ENCODE results near the gene RNF126.
"Not testable (repeated sequence)": the region's sequence is repeated elsewhere in the genome, so short reads cannot be mapped to it uniquely, and the experiment has no call there.

RNF126 gene

DNA sequence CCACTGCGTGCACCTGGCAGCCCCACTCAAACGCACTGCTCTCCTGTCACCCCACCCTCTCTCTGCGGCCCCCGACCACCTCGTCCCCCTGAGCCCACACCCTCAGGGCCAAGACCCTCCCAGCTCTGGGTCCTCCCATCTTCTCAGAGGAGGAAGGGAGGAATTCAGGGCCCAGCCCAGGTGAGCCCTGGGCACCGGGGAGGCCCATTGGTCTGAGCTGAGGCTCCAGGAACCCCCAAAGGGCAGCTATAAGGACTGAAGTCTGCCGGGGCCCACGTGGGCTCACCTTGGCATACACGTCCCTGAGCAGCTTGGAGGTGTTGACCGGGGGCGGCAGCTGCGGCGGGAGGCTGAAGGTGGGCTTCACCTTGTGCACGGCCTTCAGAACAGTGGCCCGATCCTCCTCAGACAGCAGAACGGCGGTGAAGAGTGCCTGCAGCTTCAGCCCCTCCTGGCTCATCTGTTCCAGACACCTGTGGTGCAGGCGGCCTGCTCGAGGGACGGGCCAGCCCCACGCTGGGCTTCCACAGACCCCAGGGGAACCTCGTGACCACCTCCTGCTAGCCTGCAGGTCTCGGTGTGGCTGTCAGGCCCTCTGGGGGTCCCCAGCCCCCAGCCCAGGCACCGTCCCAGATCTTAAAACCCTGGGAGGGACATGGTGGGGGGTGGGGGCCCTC lies 38.4 kb downstream of the RNF126 start:
- no peak for DNase-seq

DNA sequence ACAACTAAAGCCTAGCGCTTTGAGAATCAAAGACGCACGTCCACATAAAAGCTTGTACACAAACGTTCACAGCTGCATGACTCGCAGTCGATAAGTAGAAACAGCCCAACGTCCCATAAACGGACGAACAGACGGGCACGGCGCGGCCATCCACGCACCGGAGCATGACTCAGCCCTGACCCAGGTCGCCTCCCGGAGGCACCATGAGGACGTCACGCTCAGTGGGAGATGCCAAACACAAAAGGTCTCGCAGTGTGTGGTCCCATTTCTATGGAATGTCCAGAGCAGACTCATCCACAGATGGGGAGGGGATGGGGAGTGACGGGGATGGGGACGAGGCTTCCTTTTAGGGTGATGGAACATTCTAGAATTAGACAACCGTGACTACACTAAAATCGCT lies 39.0 kb downstream of the RNF126 start:
- DNase-seq: no peak

DNA sequence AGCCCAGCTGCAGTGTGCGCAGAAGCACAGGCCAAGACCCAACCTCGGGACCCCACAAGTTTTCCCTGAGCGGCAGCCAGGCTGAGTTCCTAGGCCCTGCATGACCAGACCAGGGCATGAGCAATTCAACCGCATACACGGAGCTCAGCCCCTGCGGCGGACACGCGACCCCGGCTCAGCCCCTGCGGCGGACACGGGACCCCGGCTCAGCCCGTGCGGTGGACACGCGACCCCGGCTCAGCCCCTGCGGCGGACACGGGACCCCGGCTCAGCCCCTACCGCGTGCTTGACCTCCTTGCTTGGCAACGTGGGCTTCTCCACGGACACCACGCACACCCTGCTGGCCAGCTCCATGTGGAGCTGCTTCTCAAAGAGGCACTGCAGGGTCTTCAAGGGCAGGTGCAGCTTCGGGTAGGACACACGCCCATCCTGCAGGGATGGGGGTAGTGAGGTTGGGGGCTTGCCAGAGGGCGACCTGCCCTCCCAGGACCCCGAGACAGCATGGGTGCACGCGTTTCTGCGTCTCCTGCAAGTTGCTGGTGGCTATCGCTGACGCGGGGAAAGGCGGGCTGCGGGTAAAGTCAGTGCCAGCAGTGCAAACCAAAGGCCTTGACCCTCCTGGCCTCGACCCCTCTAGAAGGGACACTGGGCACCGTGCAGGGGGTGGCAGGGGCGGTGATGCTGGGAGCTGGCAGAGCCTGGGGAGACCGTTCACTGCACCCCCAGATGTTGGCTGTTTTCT lies 39.7 kb downstream of the RNF126 start:
- no peak for DNase-seq

DNA sequence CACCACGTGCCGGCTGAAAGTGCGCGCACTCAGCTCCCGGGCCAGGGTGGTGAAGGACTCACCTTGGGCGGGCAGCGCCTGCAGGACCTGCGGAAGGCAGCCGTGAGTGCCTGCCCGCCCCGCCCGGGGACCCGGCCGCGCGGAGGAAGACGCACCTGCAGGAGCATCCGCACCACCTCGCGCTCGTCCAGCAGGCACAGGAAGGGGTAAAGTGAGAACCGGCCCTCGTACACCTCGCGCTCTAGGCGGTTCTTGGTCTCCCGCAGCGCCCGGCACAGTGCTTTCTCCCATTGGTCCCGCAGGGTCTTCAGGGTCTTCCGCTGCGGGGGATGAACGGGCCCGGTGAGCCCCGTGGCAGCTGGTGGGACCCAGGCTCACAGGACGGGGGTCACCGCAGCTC lies 40.3 kb downstream of the RNF126 start:
- DNase-seq: no peak

DNA sequence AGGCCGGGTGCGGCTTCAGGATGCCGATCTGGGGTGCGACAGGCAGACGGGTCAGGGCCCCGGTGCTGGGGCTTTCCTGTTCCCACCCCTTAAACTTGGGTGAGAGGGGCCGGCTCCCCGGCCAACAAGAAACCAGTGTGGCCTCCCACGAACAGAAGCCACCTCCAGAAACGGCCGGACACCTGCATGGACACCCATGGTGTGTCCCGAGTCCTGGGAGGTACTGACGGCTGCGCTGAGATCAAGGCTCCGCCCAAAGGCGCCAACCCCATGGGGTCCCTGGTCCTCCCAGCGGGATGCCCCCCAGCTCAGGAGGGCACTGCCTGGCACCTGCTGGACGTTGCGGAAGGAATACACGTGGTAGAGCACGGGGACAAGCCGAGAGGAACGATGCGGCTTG lies 41.2 kb downstream of the RNF126 start:
- DNase-seq: no peak

DNA sequence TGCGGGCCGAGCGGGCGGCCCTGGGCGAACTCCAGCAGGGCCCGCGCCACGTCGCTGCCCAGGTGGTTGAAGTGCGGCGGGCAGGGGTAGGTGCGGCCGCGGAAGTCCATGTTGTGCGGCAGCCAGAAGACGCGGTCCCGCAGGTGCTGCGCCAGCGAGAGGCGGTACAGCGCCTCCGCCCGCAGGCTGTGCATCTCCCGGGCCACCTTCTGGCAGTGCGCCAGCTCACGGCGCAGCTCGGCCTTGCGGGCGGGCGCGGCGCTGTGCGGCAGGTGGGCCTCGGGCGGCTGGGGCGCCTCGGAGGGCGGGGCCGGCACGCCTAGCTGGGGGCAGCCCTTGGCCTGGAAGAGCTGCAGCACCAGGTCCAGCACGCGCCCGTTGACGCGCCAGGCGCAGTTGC lies 41.8 kb downstream of the RNF126 start:
- DNase-seq: not testable (repeated sequence)

DNA sequence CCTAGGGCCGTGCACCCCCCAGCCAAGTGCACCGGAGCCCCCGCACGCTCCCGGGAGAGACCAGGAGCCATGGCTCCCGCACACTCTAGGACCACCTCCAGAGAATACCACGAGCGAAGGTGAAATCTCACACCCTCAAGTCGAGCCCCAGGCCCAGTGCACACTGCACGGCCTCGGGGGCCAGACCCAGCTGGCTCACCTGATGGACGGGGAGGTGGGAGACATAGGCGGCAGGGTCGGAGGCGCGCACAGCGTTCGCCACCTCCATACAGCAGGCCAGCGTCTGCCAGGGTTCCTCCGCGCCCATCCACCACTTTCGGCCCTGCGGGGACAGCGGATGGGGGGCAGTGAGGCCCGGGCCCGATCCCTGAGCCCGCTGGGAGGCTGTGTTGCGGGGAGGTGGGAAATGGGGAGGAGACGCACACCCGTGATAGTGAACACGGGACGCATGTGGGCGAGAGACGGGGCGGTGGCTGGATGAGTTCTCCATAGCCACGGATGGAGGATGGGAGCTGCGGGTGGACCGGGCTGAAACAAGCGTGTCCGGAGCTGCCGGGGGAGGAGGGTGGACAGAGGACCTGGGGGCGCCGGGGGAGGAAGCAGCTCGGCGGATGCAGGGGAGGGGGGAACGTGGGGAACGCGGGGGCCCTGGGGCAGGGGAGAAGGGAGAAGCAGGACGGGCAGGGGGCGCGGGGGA lies 42.7 kb downstream of the RNF126 start:
- no peak for DNase-seq

DNA sequence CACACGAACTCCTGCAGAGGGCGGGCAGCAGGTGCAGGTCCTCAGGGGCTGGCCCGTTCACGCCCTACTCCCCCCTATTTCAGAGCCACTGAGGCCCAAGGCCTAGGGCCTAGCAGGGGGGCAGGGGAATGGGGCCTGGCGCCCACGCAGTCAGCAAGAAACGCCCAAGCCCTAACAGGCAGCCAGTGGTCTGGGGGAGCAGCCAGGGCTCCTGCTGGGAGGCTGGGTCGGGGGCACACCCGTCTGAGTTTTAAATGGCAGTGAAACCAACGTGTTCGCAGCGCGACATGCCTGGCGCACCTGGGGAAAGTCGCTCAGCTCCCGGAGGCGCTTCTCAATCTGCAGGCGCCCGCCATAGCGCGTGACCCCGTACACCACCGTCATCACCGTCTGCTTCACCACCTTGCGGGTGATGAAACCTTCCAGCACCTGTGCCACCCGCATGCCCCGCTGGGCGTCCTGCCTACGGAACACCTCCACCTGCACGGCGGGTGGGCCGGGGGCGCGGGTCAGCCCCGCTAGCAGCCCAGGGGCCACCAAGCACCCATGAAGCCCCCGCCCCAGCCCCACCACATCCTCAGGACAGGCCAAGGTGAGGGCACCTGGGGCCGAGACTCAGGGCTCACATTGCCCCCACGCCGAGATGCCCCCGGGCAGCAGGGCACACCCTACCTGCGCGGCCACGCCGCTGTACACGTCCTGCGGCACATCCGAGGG lies 43.6 kb downstream of the RNF126 start:
- no peak for DNase-seq

DNA sequence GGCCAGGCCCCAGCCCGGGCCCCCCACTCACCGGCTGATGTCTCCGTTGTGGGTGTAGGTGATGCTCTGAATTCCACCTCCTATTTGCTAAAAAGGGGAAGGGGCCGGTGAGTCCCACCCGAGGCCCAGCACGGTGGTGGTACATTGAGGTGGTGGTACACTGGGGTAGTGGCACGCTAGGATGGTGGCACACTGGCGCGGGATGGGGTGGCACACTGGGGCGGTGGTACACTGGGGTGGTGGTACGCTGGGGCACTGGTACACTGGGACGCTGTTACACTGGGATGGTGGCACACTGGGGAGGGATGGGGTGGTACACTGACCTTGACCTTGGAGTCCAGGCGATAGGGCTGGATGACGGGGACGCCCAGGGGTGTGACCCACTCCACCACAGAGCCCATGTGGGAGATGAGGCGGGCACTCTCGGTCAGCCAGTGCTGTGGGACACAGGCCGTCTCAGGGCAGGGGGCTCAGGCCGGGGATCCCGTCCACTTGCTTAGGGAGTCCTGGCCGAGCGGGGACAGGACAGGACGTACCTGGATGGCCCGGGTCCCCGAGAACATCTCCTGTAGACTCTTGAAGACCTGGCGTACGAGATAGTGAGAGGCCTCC lies 44.2 kb downstream of the RNF126 start:
- DNase-seq: no peak

DNA sequence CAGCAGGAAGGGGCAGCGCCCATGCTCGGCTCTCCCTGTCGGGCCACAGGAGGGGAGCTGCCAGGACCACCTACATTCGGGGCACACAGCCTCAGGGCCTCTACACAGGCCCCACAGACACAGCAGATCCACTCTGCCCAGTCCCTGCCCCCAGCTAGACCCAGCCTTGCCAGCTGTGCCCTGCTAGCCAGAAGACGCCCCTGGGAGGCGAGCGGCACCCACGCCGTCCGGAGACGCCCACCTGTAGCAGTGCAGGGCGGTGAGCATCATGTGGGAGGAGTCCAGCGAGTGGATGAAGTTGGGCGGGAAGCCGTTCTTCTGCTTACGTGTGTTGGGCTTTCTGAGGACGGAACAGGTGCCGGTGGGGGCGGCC lies 44.8 kb downstream of the RNF126 start:
- DNase-seq: no peak

DNA sequence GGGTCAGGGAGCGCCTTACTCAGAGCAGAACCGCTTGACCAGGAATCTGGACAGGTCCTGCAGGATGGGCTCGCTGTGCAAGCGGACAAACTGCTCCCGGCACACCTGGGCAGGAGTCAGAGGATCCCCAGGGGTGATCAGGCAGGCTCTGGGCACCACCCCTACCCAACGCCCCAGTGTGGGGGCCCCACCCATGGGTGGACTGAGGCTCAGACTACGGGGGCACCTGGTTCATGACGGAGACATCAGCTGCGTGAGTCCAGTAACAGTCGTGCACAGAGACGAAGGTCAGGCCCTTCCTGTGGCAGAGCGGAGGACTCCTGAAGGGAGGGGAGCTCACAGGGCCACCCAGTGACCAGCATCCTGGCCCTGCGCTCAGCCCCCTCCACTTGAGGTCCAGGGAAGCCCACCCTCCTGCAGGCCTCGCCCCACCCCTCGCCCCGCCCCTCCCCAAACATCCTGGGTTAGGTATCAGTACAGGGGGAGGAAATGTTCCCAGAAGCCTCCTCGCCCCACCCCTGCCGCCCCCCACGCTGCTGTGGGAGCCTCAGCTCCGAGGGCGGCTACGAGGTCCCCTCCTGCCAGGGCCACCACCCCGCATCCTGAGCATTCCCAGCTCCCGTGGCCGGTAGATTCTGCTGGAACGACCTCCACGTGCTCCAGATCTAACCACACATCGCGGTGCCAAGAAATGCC lies 45.3 kb downstream of the RNF126 start:
- DNase-seq: no peak

DNA sequence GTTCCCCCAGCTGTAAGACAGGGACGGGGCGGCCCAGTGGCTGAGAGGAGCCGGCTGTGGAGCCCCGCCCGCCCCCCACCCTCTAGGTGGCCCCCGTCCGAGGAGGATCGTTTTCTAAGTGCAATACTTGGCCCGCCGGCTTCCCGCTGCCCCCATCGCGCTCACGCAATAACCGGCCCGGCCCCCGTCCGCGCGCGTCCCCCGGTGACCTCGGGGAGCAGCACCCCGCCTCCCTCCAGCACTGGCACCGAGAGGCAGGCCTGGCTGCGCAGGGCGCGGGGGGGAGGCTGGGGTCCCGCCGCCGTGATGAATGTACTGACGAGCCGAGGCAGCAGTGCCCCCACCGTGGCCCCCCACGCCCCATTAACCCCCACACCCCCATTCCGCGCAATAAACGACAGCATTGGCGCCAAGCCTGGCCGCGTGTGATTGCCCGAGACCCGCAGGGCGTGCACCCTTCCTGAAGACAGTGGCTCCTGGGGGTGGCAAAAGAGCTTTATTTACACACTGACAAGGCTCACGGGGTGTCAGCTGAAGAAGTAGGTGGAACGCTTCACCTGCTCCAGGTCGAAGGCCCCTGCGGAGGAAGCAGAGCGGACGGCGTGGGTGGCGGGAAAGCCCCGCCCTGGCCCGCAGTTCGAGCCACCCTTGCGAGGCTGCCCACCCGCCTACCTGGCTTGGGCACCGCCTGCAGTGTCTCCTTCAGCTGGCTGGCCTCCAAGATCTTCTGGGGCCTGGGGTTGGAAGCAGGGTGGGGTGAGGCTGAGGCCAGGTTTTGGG lies 46.1 kb downstream of the RNF126 start:
- no peak for DNase-seq

DNA sequence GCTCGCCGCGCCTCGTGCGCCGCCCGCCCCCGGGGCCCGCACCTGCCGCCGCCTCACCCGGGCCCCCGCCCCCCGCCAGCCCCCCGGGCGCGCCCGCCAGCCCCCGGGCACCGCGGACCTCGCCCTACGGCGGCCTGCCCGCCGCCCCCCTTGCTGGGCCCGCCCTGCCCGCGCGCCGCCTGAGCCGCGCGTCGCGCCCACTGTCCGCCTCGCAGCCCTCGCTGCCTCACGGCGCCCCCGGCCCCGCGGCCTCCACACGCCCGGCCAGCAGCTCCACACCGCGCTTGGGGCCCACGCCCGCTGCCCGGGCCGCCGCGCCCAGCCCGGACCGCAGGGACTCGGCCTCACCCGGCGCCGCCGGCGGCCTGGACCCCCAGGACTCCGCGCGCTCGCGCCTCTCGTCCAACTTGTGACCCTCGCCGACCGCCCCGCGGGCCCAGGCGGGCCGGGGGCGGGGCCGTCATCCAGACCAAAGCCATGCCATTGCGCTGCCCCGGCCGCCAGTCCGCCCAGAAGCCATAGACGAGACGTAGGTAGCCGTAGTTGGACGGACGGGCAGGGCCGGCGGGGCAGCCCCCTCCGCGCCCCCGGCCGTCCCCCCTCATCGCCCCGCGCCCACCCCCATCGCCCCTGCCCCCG lies 46.8 kb downstream of the RNF126 start:
- no peak for DNase-seq

DNA sequence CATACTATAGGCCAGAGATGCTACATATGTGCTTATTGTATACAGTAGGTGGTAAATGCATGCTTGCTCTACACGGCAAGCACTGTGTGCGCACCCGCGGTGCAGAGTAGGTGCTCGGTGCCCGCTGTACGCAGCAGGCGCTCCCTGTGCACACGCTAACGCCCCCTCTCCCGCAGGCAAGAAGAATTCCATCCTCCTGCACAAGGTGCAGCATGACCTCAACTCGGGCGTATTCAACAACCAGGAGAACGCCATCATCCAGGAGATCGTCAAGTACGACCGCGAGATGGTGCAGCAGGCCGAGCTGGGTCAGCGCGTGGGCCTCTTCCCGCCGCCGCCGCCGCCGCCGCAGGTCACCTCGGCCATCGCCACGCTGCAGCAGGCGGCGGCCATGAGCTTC lies 47.4 kb downstream of the RNF126 start:
- no peak for DNase-seq

DNA sequence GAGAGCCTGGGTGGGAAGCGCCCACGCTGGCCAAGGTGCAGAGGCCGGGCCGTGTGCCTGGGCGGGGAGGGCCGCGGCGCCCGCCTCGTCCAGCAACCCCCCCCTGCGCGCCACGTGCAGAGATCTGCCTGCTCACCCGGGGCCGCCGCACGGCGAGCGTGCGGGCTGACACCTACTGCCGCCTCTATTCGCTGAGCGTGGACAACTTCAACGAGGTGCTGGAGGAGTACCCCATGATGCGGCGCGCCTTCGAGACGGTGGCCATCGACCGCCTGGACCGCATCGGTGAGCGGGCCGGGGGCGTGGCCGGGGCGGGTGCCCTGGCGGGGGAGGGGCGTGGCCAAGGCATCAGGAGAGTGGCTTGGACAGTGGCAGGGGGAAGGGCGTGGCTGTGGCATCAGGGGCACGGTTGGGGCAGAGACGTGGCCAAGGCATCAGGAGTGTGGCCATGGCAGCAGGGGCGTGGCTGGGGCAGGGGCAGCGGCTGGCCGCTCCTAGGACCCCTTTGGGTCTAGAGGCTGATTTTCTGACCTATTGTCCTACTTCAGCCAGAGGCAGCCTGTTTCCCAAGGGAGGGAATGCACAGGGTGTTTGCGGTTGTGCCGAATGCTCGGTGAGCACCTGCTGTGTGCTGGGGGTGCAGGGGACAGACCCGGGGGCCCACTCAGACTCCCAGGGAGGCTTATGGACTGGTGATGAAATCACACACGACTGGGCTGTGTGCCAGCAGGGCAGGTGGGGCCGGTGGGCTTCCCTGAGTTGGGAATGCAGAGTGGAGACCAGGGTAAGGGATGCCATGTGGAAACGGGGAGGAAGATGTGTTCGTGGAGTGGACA lies 49.1 kb downstream of the RNF126 start:
- no peak for DNase-seq

DNA sequence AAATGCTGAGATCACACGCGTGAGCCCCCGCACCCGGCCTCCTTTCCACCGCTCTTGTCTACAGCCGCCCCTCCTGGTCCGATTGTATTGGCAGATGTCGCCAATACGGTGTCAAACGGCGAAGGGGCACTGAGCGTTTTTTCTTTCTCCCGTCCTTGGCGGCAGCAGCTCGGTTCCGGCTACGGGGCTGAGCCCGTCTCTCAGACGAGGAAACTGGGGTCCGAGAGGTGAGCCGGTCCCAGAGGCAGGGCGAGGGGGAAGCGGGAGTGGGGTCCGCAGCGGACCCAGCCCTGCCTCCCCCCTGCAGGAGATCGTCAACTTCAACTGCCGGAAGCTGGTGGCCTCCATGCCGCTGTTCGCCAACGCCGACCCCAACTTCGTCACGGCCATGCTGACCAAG lies 50.1 kb downstream of the RNF126 start:
- no peak for DNase-seq

DNA sequence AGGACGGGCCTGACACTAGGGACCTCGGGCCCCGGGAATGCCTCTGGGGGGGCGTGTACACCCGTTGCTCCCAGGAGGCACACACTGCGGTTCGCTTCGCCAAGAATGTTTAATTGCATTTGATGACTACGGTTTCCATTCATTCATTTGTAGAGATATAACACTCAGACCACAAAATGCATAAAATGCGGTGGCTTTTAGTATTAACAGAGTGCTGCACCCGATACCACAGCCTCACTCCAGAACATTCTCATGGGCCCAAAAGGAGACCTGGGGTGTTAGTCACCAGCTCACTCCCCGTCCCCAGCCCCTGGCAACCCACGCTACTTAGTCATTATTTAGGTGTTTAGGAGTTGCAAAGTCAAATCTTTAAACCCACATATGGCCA lies 51.5 kb downstream of the RNF126 start:
- DNase-seq: no peak

DNA sequence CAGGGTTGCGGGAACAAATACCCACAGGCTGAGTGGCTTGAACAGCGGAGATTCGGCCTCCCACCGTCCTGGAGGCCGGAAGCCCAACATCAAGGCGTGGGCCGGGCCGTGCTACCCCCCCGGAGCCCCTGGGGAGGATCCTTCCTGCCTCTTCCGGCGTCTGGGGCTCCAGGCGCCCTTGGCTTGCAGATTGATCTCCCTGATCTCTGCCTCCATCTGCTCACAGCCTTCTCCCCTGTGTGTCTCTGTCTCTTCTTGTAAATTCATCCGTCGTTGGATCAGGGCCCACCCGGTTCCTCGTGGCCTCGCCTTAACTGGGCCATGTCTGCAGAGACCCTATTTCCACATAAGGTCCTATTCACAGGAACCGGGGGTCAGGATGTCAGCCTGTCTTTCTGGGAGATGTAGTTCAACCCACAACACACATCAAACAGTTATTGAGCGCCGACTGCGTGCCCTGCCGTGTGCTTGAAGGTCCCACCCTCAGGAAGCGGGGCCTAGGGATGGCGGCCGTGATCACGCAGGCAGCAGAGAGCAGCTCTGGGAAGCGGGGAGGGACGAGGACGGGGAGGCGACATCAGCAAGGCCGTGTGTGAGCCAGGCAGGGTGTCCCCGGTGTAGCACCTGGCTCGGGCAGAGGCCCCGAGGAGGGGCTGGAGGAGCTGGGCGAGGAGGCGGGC lies 52.1 kb downstream of the RNF126 start:
- no peak for DNase-seq

DNA sequence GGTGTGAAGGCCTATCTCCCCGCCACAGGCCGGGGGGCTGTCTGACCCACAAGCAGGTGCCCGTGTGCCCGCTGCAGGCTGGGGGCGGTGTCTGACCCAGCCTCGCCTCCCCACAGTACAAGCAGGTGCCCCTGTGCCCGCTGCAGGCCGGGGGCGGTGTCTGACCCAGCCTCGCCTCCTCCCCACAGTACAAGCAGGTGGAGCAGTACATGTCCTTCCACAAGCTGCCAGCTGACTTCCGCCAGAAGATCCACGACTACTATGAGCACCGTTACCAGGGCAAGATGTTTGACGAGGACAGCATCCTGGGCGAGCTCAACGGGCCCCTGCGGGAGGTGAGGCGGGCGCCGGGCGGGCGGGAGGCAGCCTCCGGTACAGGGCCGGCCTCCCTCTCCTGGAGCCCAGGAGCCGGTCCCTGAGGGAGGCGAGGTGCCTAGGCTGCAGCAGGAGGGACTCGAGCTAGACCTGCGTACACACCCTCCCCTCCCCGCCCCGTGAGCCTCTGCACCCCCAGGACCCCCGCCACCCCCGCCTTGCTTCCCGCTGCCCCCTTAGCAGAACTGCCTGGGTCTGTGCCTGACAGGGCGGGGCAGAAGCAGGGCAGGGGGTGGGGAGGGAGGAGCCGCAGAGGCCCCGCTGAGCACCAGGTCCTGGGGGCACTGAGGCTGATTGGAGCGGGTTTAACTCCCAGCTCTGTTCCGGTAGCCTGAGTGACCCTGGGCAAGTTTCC lies 52.8 kb downstream of the RNF126 start:
- DNase-seq: no peak

Measured in NCI-H524 treated with DMSO at 0.1 percent for 48 hours (cell line).